GM21576 (cell line): ENCODE data around the gene CHID1.

Experiments used
- ATAC-seq: cut with Tn5 transposase; IDR thresholded peaks from one replicate; pipeline ENCODE4 v1.9.1; 2021; ENCODE audit warnings: mild to moderate bottlenecking, moderate library complexity; ENCODE audit not compliant: unreplicated experiment

Gene CHID1

GRCh38 chr11:865462-866430, 44.9 kb downstream of the CHID1 start:
- ATAC-seq, result no peak

- ATAC-seq, result no peak
These were observed 45.7 kb downstream of the CHID1 start for GRCh38 chr11:864898-865297.

DNA sequence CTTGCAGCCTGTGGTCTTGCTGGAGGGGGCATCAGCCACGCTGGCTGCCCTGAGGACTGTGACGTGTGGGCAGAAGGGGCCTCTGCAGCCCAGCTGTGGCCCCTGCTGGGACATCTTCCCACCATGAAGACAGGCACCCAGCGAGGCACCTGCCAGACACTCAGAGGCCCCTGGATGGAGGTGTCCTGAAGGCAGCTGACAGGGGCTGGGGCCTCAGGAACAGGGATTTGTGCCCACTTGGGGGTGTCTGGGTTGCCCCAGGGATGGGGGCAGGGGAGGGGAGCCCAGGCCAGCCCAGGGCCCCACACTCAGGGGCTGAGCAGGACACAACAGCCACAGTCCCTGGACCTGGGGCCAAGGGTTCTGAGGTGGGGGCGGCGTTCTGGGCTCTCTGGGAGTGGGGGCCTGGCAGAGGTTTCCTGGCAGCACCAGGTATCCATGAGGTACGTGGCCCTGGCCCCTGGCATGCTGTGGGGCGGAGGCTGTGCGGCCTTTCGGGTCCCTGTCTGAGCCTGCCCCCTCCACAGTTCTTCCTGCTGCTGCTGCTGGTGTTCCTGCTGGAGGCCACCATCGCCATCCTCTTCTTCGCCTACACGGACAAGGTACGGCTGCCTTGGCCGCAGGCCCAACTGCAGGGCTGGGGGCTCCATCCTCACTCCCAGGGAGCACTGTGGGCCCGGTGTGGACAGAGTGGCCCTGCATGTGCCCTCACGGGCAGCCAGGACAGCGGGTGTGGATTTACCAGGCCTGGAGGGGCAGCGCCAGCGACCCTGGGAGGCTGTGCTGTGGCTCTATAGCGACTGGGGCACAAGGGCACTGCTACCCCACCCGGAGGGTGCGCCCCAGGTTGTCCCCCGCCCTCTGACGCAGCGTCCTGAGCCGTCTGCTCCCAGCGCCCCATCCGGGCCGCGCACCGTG, 46.4 kb downstream of the CHID1 start:
- no peak for ATAC-seq

- ATAC-seq, result no peak
These were observed 47.3 kb downstream of the CHID1 start for GRCh38 chr11:863023-863909.

GRCh38 chr11:862696-863022, 48.0 kb downstream of the CHID1 start:
- ATAC-seq, result no peak

- no peak for ATAC-seq
These were observed 48.4 kb downstream of the CHID1 start for GRCh38 chr11:862081-862661.

- ATAC-seq, result no peak
These were observed 49.5 kb downstream of the CHID1 start for GRCh38 chr11:861105-861479.

GRCh38 chr11:860234-861104, 50.1 kb downstream of the CHID1 start:
- no peak for ATAC-seq

DNA sequence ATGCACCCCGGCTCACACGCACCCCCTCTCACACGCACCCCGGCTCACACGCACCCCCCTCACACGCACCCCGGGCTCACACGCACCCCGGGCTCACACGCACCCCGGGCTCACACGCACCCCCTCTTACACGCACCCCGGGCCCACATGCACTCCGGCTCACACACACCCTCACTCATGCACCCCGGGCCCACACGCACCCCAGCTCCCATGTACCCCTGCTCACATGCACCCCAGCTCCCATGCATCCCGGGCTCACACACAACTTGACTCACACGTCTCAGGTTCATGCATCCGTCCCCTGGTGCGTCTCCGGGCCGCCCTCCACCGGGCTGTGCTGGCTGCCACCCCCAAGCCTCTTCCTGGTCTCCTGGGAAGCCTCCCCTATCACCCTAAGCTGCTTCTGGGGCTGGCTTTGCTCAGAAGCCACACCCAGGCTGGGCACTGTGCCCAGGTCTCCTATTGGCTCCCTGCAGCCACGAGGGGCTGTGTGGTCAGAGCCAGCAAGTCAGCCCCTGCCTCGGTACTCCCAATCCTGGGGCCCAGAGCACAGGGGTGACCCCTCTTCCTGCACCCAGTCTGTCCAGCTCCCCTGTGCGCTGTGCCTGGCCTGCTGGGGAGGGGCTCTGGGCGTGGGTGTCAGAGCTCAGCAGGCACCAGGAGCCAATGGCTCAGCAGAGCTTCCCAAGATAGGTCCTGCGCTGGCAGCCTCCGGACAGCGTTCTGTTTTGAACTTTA, 51.0 kb downstream of the CHID1 start:
- no peak for ATAC-seq

- no peak for ATAC-seq
These were observed 51.8 kb downstream of the CHID1 start for GRCh38 chr11:858762-859339.

DNA sequence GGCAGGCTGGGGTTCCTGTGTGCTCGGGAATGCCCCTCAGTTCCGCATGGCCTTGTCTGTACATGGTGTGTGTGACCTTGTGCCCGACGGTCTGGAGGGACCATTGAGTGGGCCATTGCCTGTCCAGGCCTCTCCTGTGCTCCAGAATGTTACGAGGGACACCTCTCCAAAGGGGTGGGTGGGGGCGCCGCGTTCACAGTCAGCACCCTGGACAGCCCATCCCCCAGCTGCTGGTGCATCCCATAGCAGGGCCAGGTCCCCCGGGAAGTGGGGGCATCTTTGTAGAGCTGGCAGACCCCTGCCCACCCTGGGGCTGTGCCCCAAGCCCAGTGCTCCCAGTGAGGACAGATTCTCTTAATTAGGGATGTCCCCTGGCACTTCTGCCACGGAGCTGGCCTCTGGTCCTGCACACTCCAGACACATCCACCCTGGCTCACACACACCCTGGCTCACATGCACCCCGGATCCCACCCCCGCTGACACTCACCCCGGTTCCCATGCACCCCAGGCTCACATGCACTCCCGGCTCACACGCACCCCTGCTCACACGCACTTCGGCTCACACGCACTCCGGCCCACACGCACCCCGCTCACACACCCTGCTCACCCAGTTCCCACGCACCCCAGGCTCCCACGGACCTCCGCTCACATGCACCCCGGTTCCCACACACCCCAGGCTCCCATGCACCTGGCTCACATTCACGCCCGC, 52.4 kb downstream of the CHID1 start:
- no peak for ATAC-seq

- no peak for ATAC-seq
These were observed 54.2 kb downstream of the CHID1 start for GRCh38 chr11:856397-856796.

DNA sequence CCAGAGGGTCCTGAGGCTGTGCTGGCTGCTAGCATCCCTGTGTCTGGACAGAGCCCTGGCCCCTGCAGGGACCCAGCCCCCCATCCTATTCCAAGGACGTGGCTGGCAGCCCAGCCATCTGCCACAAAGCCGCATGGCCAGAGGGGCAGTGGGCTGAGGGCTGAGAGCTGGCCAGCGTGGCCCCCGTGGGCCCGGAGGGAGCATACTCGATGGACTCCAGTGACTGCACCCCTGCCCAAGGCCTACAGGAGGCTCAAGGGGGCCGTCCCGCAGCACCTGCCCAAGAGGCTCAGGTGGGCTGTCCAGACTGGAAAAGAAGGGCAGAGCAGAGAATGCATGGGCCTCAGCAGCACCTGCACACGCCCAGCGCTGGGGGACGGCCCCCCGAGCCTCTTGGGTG, 54.8 kb downstream of the CHID1 start:
- no peak for ATAC-seq

GRCh38 chr11:855330-855674, 55.3 kb downstream of the CHID1 start:
- ATAC-seq, result no peak

GRCh38 chr11:854601-855329, 55.8 kb downstream of the CHID1 start:
- ATAC-seq, result no peak

GRCh38 chr11:853682-854448, 56.7 kb downstream of the CHID1 start:
- no peak for ATAC-seq

GRCh38 chr11:852762-853161, 57.8 kb downstream of the CHID1 start:
- ATAC-seq, result no peak
